GM10248 (cell line): ENCODE results near the gene DNAH6.
"Not testable (repeated sequence)": the region's sequence is repeated elsewhere in the genome, so short reads cannot be mapped to it uniquely, and the experiment has no call there.

Source experiments
- CTCF ChIA-PET: fragments of 300-600 bp; sonication (Branson Sonifier 250); formaldehyde crosslinking; extraction: SDS; loops from one replicate; lab custom pipeline; 2021; ENCODE audit warnings: antibody characterized with exemption; lab: Yijun Ruan, JAX
- POLR2A ChIA-PET: fragments of 350-650 bp; sonication (Branson Sonifier 250); formaldehyde crosslinking; extraction: SDS; loops from one replicate; lab custom pipeline; 2020; ENCODE audit warnings: antibody characterized with exemption; lab: Yijun Ruan, JAX
- DNase-seq: peaks from one replicate; pipeline ENCODE4 v3.0.0; 2012; ENCODE audit errors: extremely low spot score
- TF ChIP-seq, protein P1 (sequence below): IDR thresholded peaks from 2 replicates; pipeline ENCODE4 v1.5.1; 2012; ENCODE audit warnings: mild to moderate bottlenecking, low read depth; ENCODE audit errors: extremely low read depth, missing control alignments, control extremely low read depth

Gene DNAH6

DNA sequence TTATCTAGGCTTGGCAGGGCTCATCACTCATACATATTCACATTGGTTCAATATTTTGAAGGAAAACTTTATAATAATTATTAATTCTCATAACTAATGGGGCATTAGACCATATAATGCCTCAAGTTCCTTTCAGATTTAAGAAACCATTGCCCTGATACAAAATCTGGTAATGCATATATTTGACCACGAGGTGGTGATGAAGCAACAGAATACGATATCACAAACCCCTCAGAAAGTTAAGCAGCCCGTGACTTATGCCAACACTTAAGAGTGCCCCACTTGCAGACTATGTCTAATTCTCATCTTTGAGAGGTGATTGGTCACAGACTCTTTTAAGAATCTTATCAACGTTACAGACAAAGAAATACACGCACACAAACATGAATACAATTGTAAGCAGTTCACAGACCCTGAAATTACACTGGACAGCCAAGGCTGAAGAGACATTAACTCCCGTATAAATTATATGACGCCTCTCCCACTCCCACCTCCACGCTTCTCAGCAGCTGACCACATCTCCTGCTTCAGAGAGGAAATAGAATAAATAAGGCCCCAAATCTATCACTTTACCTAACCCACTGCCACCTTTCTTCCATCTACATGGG, 20.7 kb upstream of the DNAH6 start:
- TF ChIP-seq, protein P1, sequence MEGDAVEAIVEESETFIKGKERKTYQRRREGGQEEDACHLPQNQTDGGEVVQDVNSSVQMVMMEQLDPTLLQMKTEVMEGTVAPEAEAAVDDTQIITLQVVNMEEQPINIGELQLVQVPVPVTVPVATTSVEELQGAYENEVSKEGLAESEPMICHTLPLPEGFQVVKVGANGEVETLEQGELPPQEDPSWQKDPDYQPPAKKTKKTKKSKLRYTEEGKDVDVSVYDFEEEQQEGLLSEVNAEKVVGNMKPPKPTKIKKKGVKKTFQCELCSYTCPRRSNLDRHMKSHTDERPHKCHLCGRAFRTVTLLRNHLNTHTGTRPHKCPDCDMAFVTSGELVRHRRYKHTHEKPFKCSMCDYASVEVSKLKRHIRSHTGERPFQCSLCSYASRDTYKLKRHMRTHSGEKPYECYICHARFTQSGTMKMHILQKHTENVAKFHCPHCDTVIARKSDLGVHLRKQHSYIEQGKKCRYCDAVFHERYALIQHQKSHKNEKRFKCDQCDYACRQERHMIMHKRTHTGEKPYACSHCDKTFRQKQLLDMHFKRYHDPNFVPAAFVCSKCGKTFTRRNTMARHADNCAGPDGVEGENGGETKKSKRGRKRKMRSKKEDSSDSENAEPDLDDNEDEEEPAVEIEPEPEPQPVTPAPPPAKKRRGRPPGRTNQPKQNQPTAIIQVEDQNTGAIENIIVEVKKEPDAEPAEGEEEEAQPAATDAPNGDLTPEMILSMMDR, result peak; percentile 67
- CTCF ChIA-PET, result no interaction called here
- peak; percentile 41 for DNase-seq
- POLR2A ChIA-PET, result no interaction called here

DNA sequence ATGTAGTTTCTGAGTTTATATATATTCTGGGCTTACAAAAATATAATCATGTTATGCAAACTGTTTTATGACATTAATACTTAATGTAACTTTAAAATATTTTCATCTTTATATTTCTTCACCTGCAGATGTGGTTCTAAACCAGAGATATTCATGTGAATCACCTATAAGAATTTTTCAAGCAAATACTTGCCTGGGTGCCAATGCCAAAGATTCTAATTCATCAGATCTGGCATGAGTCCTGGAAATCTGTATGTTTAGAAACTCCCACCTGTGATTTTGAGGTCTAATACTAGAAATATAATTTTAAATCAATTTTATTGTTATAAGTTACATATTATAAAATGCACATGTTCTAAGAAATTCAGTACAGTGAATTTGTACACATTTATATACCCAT, 19.9 kb upstream of the DNAH6 start:
- CTCF ChIA-PET, result interaction anchor here (2.3 kb wide), 1 partner anchor 430 kb away, joined by 20 read pairs; no protein-coding TSS in a partner anchor
- DNase-seq, result no peak
- POLR2A ChIA-PET, result no interaction called here
- TF ChIP-seq, protein P1, result no peak

DNA sequence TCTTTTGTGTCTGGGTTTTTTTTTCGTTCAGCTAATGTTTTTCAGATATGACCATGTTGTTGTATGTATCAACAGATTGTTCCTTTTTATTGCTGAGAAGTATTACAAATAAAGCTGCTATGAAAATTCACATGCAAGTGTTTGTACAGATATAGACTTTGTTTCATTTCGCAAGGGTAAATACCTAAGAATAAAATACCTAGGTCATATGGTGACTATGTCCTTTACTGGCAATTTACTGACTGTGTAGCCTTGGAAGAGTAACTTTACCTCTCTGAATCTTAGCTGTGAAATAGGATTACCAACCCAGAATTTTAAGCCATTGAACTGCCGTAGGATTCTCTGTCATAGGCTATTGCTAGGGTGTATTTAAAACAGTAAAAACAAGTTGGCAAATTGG, 19.0 kb upstream of the DNAH6 start:
- CTCF ChIA-PET, result interaction anchor here (0.9 to 2.3 kb wide), 8 partner anchors 8 to 431 kb away, joined by 3 to 20 read pairs (median 4); no protein-coding TSS in a partner anchor
- POLR2A ChIA-PET, result no interaction called here
- no peak for DNase-seq
- TF ChIP-seq, protein P1, result no peak

DNA sequence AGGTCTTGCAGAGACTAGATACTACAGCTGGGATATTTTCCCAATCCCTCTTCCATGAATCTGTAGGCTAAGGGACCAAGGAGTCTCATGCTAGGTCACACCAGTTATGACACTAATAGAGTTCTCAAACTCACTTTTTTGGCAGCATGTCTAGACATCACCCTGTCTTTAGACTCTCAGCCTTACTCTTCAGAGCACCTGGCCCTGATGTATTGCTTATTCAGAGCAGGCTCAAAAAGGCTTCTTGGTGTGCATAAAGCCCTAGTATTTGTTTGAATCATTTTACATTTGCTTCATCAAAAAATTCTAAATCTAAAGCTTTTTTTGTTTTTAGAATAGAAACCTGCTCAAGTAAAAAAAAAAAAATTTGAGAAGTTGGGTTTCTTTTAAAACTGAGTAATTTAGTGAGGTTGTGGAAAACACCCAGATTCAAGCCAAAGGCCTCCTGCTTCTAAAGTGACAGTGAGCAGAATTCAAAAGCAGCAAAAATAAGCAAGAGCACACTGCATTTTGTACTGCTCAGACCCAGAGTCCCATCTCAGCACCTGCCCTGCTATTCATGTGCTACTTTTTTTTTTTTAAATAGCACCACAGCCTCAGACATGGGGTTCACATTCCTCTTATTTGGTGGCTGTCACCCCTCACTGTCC, 18.0 kb upstream of the DNAH6 start:
- CTCF ChIA-PET, result interaction anchor here (1.0 to 2.3 kb wide), 7 partner anchors 9 to 430 kb away, joined by 3 to 20 read pairs (median 4); no protein-coding TSS in a partner anchor
- TF ChIP-seq, protein P1, result no peak
- POLR2A ChIA-PET, result no interaction called here
- DNase-seq, result no peak

DNA sequence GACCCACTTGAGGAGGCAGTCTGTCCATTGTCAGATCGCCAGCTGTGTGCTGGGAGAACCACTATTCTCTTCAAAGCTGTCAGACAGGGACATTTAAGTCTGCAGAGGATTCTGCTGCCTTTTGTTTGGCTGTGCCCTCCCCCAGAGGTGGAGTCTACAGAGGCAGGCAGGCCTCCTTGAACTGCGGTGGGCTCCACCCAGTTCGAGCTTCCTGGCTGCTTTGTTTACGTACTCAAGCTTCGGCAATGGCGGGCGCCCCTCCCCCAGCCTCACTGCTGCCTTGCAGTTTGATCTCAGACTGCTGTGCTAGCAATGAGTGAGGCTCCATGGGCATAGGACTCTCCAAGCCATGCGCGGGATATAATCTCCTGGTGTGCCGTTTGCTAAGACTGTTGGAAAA, 5.3 kb upstream of the DNAH6 start:
- POLR2A ChIA-PET, DNase-seq: not testable (repeated sequence)
- CTCF ChIA-PET, result interaction anchor here (1.8 kb wide), 1 partner anchor 26 kb away, joined by 3 read pairs; no protein-coding TSS in a partner anchor

DNA sequence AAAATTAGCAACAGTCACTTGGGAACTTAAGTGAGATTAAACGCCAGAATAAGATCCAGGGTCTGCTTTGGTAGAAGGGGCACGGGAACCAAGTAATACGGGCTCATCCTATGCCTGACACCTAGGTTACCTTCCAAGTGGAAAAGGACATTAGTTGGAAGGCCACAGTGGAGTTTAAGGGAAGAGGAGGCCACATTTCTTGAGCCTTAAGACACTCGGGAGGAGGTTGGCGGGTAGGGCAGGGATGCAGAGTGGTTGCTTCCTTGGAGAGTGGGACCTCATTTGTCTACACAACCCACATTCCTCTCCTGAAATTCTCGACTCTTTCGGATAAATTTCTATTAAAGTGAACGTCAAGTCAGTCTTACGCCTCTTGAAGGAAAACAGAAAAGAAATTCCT, 510 bp upstream of the DNAH6 start:
- POLR2A ChIA-PET, result no interaction called here
- CTCF ChIA-PET, result interaction anchor here (1.3 kb wide), 1 partner anchor 36 kb away, joined by 3 read pairs; no protein-coding TSS in a partner anchor
- TF ChIP-seq, protein P1, result no peak
- no peak for DNase-seq
